ENCODE results near the gene INTS6.

INTS6 gene

GRCh38 chr13:51475727-51476501 is 23.1 kb upstream of the INTS6 start:
- Mint-ChIP-seq H3K4me3 (no peak overlapping the region), H3K27ac (no peak overlapping the region), H3K36me3 (no peaks in the 10 kb centered on the region), H3K4me1 (no peaks in the 10 kb centered on the region), H3K9me3 (no peaks in the 10 kb centered on the region)
- no peak for ATAC-seq
- no peak for DNase-seq (ENCODE audit: low spot score in 2 of 2)

- Mint-ChIP-seq H3K9me3 (no peaks in the 10 kb centered on the region), H3K4me3 (no peak overlapping the region), H3K36me3 (no peaks in the 10 kb centered on the region), H3K27ac (no peak overlapping the region), H3K4me1 (no peaks in the 10 kb centered on the region)
- no peak for DNase-seq (ENCODE audit: low spot score in 2 of 2)
- ATAC-seq: no peak
These were observed 17.0 kb upstream of the INTS6 start for GRCh38 chr13:51469790-51470189.

GRCh38 chr13:51467730-51468129 is 14.9 kb upstream of the INTS6 start:
- H3K27ac Mint-ChIP-seq: no peak overlapping the region
- H3K36me3 Mint-ChIP-seq: no peaks in the 10 kb centered on the region
- no peak for ATAC-seq
- DNase-seq (ENCODE audit: low spot score in 2 of 2): no peak
- H3K9me3 Mint-ChIP-seq: no peaks in the 10 kb centered on the region
- no peaks in the 10 kb centered on the region for H3K4me1 Mint-ChIP-seq
- no peak overlapping the region for H3K4me3 Mint-ChIP-seq

GRCh38 chr13:51465124-51465523 is 12.3 kb upstream of the INTS6 start:
- DNase-seq (ENCODE audit: low spot score in 2 of 2): no peak
- no peaks in the 10 kb centered on the region for H3K4me1 Mint-ChIP-seq
- H3K36me3 Mint-ChIP-seq: no peaks in the 10 kb centered on the region
- no peak for ATAC-seq
- no peaks in the 10 kb centered on the region for H3K9me3 Mint-ChIP-seq
- H3K4me3 Mint-ChIP-seq: no peak overlapping the region
- H3K27ac Mint-ChIP-seq: no peak overlapping the region

GRCh38 chr13:51457086-51457815 is 4.4 kb upstream of the INTS6 start:
- peaks cover 22% of the 10 kb centered on the region for H3K36me3 Mint-ChIP-seq
- no peak overlapping the region for H3K4me3 Mint-ChIP-seq
- ATAC-seq: no peak
- H3K9me3 Mint-ChIP-seq: peaks cover 2% of the 10 kb centered on the region
- peaks cover 27% of the 10 kb centered on the region for H3K4me1 Mint-ChIP-seq
- no peak overlapping the region for H3K27ac Mint-ChIP-seq
- no peak for DNase-seq (ENCODE audit: low spot score in 2 of 2)

GRCh38 chr13:51456510-51456909 is 3.7 kb upstream of the INTS6 start:
- H3K9me3 Mint-ChIP-seq: peaks cover 2% of the 10 kb centered on the region
- H3K27ac Mint-ChIP-seq: no peak overlapping the region
- DNase-seq (ENCODE audit: low spot score in 2 of 2): no peak
- ATAC-seq: no peak
- H3K4me1 Mint-ChIP-seq: peaks cover 27% of the 10 kb centered on the region
- H3K4me3 Mint-ChIP-seq: no peak overlapping the region
- peaks cover 28% of the 10 kb centered on the region for H3K36me3 Mint-ChIP-seq

- Mint-ChIP-seq H3K4me3 (peak overlapping the region; percentile 18), H3K36me3 (peaks cover 38% of the 10 kb centered on the region), H3K9me3 (peaks cover 2% of the 10 kb centered on the region), H3K27ac (no peak overlapping the region), H3K4me1 (peaks cover 30% of the 10 kb centered on the region)
- no peak for DNase-seq (ENCODE audit: low spot score in 2 of 2)
- no peak for ATAC-seq
These were observed 2.7 kb upstream of the INTS6 start for GRCh38 chr13:51455532-51455931.

- Mint-ChIP-seq H3K4me1 (peaks cover 39% of the 10 kb centered on the region), H3K4me3 (peak overlapping the region; percentile 87)
These were observed 1.3 kb upstream of the INTS6 start for GRCh38 chr13:51453959-51454703.

GRCh38 chr13:51453207-51453958 is 547 bp upstream of the INTS6 start:
- H3K27ac Mint-ChIP-seq: peak overlapping the region; percentile 99
- H3K36me3 Mint-ChIP-seq: peaks cover 60% of the 10 kb centered on the region
- H3K4me1 Mint-ChIP-seq: peaks cover 40% of the 10 kb centered on the region
- DNase-seq (ENCODE audit: low spot score in 2 of 2) (peak in 1 of 2 donors; percentile 93), ATAC-seq (peak; percentile 69)
- peaks cover 2% of the 10 kb centered on the region for H3K9me3 Mint-ChIP-seq
- peak overlapping the region; percentile 87 for H3K4me3 Mint-ChIP-seq

More at GRCh38 chr13:51453959-51454703, 1.3 kb upstream of the INTS6 start:
- peak overlapping the region; percentile 99 for H3K27ac Mint-ChIP-seq
- peaks cover 52% of the 10 kb centered on the region for H3K36me3 Mint-ChIP-seq
- DNase-seq (ENCODE audit: low spot score in 2 of 2) (peak; percentile 21 to 67), ATAC-seq (no peak)
- peaks cover 2% of the 10 kb centered on the region for H3K9me3 Mint-ChIP-seq

- ATAC-seq: peak; percentile 25
- Mint-ChIP-seq H3K4me3 (peak overlapping the region; percentile 87), H3K9me3 (peaks cover 2% of the 10 kb centered on the region), H3K36me3 (peaks cover 76% of the 10 kb centered on the region), H3K27ac (peak overlapping the region; percentile 99), H3K4me1 (peaks cover 40% of the 10 kb centered on the region)
- DNase-seq (ENCODE audit: low spot score in 2 of 2): peak; percentile 52 to 88
These were observed 1.1 kb downstream of the INTS6 start for GRCh38 chr13:51451467-51452360.

- Mint-ChIP-seq H3K36me3 (peaks cover 82% of the 10 kb centered on the region), H3K27ac (peak overlapping the region; percentile 99), H3K4me1 (peaks cover 39% of the 10 kb centered on the region), H3K4me3 (peak overlapping the region; percentile 87), H3K9me3 (peaks cover 2% of the 10 kb centered on the region)
- DNase-seq (ENCODE audit: low spot score in 2 of 2): no peak
- ATAC-seq: no peak
These were observed 1.7 kb downstream of the INTS6 start for GRCh38 chr13:51451134-51451466.

GRCh38 chr13:51449018-51449417 is 3.8 kb downstream of the INTS6 start:
- ATAC-seq (no peak), DNase-seq (ENCODE audit: low spot score in 2 of 2) (no peak)
- peaks cover 19% of the 10 kb centered on the region for H3K4me1 Mint-ChIP-seq
- no peaks in the 10 kb centered on the region for H3K9me3 Mint-ChIP-seq
- peak overlapping the region; percentile 8 for H3K27ac Mint-ChIP-seq
- H3K4me3 Mint-ChIP-seq: no peak overlapping the region
- peaks cover 90% of the 10 kb centered on the region for H3K36me3 Mint-ChIP-seq

- Mint-ChIP-seq H3K27ac (no peak overlapping the region), H3K9me3 (no peaks in the 10 kb centered on the region), H3K4me3 (no peak overlapping the region), H3K36me3 (peaks cover 74% of the 10 kb centered on the region), H3K4me1 (peaks cover 12% of the 10 kb centered on the region)
- DNase-seq (ENCODE audit: low spot score in 2 of 2) (no peak), ATAC-seq (no peak)
These were observed 7.9 kb downstream of the INTS6 start for GRCh38 chr13:51444922-51445321.

GRCh38 chr13:51440381-51440780 is 12.5 kb downstream of the INTS6 start:
- ATAC-seq: no peak
- Mint-ChIP-seq H3K4me1 (peaks cover 11% of the 10 kb centered on the region), H3K27ac (no peak overlapping the region), H3K9me3 (no peaks in the 10 kb centered on the region), H3K4me3 (no peak overlapping the region), H3K36me3 (peaks cover 65% of the 10 kb centered on the region)
- no peak for DNase-seq (ENCODE audit: low spot score in 2 of 2)

All from stimulated activated effector memory CD8-positive, alpha-beta T cell treated with anti-CD3 and anti-CD28 coated beads, Interleukin-12 subunit alpha, Interleukin-12 subunit beta, amount 100 ng/mL, for 72 hours (primary cell).